PFSK-1 (cell line): ENCODE measurements around the gene TUBGCP3.

ENCODE experiments used
- FOXP2 ChIP-seq: optimal IDR thresholded peaks from 2 replicates; pipeline ENCODE3; 2011; ENCODE audit warnings: borderline replicate concordance, control low read depth, inconsistent platforms; ENCODE audit not compliant: insufficient read depth; ENCODE audit errors: extremely low read length, extremely low read depth
- POLR2AphosphoS5 ChIP-seq: IDR thresholded peaks from 2 replicates; pipeline ENCODE4 v1.6.1; 2012; ENCODE audit warnings: low read depth, mild to moderate bottlenecking, control low read depth, low read length, moderate library complexity
- SIN3A ChIP-seq: IDR thresholded peaks from 2 replicates; pipeline ENCODE4 v1.6.1; 2012; ENCODE audit warnings: mild to moderate bottlenecking, low read length, moderate library complexity, borderline replicate concordance; ENCODE audit not compliant: insufficient read depth
- TAF1 ChIP-seq: IDR thresholded peaks from 2 replicates; pipeline ENCODE4 v1.6.1; 2012; ENCODE audit warnings: low read length, control low read depth, borderline replicate concordance; ENCODE audit not compliant: insufficient read depth
- TF ChIP-seq, protein P1 (sequence below), 2 experiments: IDR thresholded peaks; 2 replicates each; pipeline versions ENCODE4 v1.6.1 to v1.8.0; 2011 to 2012; ENCODE audit warnings: low read depth in 2 of 2, low read length in 2 of 2, control low read depth in 1 of 2, inconsistent platforms in 1 of 2, mild to moderate bottlenecking in 1 of 2, moderate library complexity in 1 of 2; ENCODE audit not compliant: insufficient read depth in 1 of 2

The TUBGCP3 gene

DNA sequence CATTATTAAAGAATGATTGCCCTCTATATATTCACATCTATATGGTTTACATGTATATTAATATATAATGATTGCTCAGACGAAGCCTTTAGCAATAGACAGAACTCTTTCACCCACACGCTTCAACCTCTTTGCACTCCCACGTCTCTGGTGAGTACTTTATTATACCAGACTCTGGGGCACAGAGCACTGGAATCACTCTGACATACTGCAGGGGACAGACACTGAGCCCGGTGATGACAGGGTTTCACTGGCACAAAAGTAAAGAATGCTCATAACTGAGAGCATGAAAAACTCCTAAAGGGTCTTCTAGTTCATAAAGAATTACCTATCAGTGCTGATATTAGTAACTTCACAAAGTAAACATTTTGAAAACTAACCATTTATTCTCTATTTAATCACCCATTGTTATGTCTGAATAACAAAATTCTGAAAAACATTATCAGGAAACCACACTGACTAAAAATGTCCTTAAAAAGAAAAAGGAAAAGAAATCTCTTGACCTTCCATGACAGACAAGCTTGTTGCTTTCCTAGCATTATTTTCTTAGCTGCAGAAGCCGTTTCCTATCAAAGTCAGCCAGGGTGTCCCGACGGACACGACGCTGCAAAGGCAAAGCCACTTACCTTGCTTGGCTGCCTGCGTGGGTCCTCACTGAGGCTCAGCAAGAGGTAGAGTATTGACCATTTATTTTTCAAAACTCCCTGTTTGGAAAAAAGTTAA, 29.1 kb downstream of the TUBGCP3 start:
- TF ChIP-seq, protein P1, sequence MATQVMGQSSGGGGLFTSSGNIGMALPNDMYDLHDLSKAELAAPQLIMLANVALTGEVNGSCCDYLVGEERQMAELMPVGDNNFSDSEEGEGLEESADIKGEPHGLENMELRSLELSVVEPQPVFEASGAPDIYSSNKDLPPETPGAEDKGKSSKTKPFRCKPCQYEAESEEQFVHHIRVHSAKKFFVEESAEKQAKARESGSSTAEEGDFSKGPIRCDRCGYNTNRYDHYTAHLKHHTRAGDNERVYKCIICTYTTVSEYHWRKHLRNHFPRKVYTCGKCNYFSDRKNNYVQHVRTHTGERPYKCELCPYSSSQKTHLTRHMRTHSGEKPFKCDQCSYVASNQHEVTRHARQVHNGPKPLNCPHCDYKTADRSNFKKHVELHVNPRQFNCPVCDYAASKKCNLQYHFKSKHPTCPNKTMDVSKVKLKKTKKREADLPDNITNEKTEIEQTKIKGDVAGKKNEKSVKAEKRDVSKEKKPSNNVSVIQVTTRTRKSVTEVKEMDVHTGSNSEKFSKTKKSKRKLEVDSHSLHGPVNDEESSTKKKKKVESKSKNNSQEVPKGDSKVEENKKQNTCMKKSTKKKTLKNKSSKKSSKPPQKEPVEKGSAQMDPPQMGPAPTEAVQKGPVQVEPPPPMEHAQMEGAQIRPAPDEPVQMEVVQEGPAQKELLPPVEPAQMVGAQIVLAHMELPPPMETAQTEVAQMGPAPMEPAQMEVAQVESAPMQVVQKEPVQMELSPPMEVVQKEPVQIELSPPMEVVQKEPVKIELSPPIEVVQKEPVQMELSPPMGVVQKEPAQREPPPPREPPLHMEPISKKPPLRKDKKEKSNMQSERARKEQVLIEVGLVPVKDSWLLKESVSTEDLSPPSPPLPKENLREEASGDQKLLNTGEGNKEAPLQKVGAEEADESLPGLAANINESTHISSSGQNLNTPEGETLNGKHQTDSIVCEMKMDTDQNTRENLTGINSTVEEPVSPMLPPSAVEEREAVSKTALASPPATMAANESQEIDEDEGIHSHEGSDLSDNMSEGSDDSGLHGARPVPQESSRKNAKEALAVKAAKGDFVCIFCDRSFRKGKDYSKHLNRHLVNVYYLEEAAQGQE (IDR thresholded peaks at IDR 0.05; ENCODE audit: insufficient read depth in 1 of 2, low read depth in 2 of 2, low read length in 2 of 2): no peak
- TF ChIP-seq SIN3A (no peak), POLR2AphosphoS5 (no peak), FOXP2 (no peak), TAF1 (no peak)

DNA sequence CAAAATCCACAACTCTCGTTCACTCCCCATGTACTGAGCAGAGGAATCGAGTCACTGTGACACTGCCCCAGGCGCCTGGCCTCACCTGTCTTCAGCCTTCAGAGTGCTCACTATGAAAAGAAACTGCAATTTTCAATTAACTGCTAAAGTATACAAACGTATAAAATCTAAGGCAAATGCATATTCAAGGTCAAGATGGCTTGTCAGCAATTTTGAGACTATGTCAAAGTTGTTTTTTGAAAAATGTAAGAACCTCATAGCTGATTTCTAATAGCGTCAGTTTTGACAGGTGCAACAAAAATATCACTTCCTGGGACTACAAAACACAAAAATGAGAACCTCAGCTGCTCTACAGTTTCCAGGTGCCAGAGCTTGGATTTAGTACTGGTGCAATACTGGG, 31.4 kb downstream of the TUBGCP3 start:
- TF ChIP-seq, protein P1 (IDR thresholded peaks at IDR 0.05; ENCODE audit: insufficient read depth in 1 of 2, low read depth in 2 of 2, low read length in 2 of 2): no peak
- TF ChIP-seq TAF1 (no peak), SIN3A (no peak), FOXP2 (no peak), POLR2AphosphoS5 (no peak)

- TF ChIP-seq, protein P1 (IDR thresholded peaks at IDR 0.05; ENCODE audit: insufficient read depth in 1 of 2, low read depth in 2 of 2, low read length in 2 of 2): no peak
- TF ChIP-seq POLR2AphosphoS5 (no peak), TAF1 (no peak)
Measured at GRCh38 chr13:112554214-112554850, 33.6 kb downstream of the TUBGCP3 start.

DNA sequence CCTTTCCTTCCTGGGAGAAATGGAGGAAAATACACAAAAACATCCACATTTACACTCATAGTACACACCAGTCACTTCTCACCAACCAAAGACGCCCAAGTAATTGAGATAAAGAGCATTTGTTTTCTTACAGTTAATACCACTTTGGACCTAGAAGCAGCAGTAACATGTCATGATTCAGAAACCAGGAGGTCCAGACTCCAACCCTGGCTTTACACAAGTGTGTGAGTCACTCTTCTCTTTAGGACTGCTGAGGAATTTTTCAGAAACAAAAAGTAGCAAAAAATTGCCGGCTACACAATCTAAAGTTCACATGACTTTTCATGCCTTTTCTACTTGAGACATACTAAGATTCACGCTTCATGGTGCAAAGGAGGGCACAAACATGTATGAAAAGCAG, 42.1 kb downstream of the TUBGCP3 start:
- TF ChIP-seq SIN3A: no peak
- no peak for TF ChIP-seq TAF1
- TF ChIP-seq POLR2AphosphoS5: no peak
- TF ChIP-seq FOXP2: no peak
- TF ChIP-seq, protein P1 (IDR thresholded peaks at IDR 0.05; ENCODE audit: insufficient read depth in 1 of 2, low read depth in 2 of 2, low read length in 2 of 2): no peak
